SK-N-MC (cell line): ENCODE results near the gene FBXL4.

ENCODE experiments used
- EZH2 ChIP-seq: fragments of 200-600 bp; sonication (generic); IDR thresholded peaks from one replicate; pipeline ENCODE4 v1.6.1; 2017; ENCODE audit warnings: antibody characterized with exemption
- POLR2AphosphoS5 ChIP-seq: IDR thresholded peaks from 2 replicates; pipeline ENCODE4 v1.6.1; 2012; ENCODE audit warnings: mild to moderate bottlenecking, low read depth, low read length, borderline replicate concordance

DNA sequence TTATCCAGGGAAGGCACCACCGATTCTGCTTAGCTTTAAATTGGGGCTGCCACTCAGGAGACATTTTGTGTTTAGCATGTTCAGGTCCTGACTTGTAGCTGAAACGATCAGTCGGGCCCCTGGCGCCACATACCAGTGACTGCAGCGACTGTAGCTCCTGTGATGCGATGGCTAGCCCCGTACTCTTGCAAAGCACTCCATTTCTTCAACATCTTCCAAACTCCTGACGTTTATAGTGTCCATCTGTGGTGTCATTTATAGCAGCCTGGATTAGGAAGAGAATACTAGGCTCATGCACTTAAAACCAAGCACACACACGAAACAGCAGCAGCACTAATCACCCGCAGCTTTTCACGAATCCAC, 100.3 kb downstream of the FBXL4 start:
- TF ChIP-seq EZH2 (no peak), POLR2AphosphoS5 (no peak)
